NB4 (cell line): ENCODE data around the gene VENTX.

Experiments
- CTCF ChIP-seq: IDR thresholded peaks from one replicate; pipeline ENCODE4 v1.5.1; 2012; ENCODE audit warnings: low read depth, low read length
- MAX ChIP-seq: IDR thresholded peaks from 2 replicates; pipeline ENCODE4 v1.6.1; 2011; ENCODE audit warnings: low read depth, low read length
- MYC ChIP-seq: IDR thresholded peaks from 2 replicates; pipeline ENCODE4 v1.6.1; 2011; ENCODE audit warnings: low read depth, low read length
- POLR2A ChIP-seq: IDR thresholded peaks from 2 replicates; pipeline ENCODE4 v1.6.1; 2011; ENCODE audit warnings: mild to moderate bottlenecking; ENCODE audit not compliant: insufficient read length; ENCODE audit errors: extremely low read depth

- TF ChIP-seq CTCF = no peak
- TF ChIP-seq POLR2A = no peak
- no peak for TF ChIP-seq MAX
- no peak for TF ChIP-seq MYC
Observed at GRCh38 chr10:133191651-133192050, 46.0 kb upstream of the VENTX start.
